ENCODE data around the gene VWF. TPM values are rescaled to one million over a fixed set of nuclear protein-coding genes. Genes with fewer than 3 reads are reported as not detected.

Gene VWF
- total and polyA plus RNA-seq, 2 experiments from 2014 or later: 0.42 to 0.56 TPM

DNA sequence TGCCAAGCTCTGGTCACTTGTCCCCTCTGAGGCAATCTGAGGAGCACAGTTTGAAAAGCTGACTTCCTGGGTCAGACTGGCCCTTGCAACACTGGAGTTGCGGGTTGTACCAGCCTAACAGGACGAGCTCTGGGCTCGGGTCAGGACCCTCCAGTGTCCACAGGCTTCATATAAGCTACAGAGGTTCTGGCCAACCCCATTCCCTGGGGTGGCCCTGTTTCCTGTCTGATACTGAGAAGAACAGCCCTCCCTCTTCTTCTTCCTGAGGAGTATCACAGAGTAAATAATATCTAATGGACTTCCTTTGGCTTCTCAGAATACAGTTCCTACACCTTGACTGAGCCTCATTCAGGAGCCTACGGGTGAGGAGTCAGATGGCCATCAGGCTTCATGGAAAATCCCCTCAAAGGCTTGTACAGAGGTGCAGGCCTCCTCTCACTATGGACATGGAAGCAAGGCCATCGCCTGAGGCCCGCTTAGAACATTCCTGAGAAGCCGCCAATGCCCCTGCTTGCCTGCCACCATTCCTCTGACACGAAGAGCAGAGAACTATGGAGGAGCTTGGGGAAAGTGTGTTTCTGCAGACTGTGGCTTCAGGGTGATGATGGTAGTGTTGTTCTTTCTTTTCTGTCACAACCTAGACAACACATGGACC lies 150.9 kb downstream of the VWF start:
- no peaks in the 10 kb centered on the region for H3K4me1 ChIP-seq (ENCODE audit: insufficient read depth)
- H4K20me1 ChIP-seq (replicated peaks; ENCODE audit: insufficient read depth): no peaks in the 10 kb centered on the region
- no peak overlapping the region for H3K4me3 Mint-ChIP-seq
- H3F3A ChIP-seq (replicated peaks; ENCODE audit: low read depth): no peaks in the 10 kb centered on the region
- TF ChIP-seq, protein P1, sequence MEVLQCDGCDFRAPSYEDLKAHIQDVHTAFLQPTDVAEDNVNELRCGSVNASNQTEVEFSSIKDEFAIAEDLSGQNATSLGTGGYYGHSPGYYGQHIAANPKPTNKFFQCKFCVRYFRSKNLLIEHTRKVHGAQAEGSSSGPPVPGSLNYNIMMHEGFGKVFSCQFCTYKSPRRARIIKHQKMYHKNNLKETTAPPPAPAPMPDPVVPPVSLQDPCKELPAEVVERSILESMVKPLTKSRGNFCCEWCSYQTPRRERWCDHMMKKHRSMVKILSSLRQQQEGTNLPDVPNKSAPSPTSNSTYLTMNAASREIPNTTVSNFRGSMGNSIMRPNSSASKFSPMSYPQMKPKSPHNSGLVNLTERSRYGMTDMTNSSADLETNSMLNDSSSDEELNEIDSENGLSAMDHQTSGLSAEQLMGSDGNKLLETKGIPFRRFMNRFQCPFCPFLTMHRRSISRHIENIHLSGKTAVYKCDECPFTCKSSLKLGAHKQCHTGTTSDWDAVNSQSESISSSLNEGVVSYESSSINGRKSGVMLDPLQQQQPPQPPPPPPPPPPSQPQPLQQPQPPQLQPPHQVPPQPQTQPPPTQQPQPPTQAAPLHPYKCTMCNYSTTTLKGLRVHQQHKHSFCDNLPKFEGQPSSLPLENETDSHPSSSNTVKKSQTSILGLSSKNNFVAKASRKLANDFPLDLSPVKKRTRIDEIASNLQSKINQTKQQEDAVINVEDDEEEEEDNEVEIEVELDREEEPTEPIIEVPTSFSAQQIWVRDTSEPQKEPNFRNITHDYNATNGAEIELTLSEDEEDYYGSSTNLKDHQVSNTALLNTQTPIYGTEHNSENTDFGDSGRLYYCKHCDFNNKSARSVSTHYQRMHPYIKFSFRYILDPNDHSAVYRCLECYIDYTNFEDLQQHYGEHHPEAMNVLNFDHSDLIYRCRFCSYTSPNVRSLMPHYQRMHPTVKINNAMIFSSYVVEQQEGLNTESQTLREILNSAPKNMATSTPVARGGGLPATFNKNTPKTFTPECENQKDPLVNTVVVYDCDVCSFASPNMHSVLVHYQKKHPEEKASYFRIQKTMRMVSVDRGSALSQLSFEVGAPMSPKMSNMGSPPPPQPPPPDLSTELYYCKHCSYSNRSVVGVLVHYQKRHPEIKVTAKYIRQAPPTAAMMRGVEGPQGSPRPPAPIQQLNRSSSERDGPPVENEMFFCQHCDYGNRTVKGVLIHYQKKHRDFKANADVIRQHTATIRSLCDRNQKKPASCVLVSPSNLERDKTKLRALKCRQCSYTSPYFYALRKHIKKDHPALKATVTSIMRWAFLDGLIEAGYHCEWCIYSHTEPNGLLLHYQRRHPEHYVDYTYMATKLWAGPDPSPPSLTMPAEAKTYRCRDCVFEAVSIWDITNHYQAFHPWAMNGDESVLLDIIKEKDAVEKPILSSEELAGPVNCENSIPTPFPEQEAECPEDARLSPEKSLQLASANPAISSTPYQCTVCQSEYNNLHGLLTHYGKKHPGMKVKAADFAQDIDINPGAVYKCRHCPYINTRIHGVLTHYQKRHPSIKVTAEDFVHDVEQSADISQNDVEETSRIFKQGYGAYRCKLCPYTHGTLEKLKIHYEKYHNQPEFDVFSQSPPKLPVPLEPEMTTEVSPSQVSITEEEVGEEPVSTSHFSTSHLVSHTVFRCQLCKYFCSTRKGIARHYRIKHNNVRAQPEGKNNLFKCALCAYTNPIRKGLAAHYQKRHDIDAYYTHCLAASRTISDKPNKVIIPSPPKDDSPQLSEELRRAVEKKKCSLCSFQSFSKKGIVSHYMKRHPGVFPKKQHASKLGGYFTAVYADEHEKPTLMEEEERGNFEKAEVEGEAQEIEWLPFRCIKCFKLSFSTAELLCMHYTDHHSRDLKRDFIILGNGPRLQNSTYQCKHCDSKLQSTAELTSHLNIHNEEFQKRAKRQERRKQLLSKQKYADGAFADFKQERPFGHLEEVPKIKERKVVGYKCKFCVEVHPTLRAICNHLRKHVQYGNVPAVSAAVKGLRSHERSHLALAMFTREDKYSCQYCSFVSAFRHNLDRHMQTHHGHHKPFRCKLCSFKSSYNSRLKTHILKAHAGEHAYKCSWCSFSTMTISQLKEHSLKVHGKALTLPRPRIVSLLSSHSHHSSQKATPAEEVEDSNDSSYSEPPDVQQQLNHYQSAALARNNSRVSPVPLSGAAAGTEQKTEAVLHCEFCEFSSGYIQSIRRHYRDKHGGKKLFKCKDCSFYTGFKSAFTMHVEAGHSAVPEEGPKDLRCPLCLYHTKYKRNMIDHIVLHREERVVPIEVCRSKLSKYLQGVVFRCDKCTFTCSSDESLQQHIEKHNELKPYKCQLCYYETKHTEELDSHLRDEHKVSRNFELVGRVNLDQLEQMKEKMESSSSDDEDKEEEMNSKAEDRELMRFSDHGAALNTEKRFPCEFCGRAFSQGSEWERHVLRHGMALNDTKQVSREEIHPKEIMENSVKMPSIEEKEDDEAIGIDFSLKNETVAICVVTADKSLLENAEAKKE (CRISPR knock-in tag; IDR thresholded peaks at IDR 0.05): no peak
- TF ChIP-seq CREB1 (CRISPR knock-in tag; IDR thresholded peaks at IDR 0.05; ENCODE audit: low read depth): no peak
- TF ChIP-seq POLR2AphosphoS5 (IDR thresholded peaks at IDR 0.05; ENCODE audit: low read depth): no peak
- TF ChIP-seq ZNF331 (CRISPR knock-in tag; IDR thresholded peaks at IDR 0.05; ENCODE audit: low read depth): no peak
- TF ChIP-seq, protein P2, sequence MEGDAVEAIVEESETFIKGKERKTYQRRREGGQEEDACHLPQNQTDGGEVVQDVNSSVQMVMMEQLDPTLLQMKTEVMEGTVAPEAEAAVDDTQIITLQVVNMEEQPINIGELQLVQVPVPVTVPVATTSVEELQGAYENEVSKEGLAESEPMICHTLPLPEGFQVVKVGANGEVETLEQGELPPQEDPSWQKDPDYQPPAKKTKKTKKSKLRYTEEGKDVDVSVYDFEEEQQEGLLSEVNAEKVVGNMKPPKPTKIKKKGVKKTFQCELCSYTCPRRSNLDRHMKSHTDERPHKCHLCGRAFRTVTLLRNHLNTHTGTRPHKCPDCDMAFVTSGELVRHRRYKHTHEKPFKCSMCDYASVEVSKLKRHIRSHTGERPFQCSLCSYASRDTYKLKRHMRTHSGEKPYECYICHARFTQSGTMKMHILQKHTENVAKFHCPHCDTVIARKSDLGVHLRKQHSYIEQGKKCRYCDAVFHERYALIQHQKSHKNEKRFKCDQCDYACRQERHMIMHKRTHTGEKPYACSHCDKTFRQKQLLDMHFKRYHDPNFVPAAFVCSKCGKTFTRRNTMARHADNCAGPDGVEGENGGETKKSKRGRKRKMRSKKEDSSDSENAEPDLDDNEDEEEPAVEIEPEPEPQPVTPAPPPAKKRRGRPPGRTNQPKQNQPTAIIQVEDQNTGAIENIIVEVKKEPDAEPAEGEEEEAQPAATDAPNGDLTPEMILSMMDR (conservative IDR thresholded peaks at IDR 0.05; ENCODE audit: low read depth in 2 of 2): no peak
- TF ChIP-seq EZH2 (IDR thresholded peaks at IDR 0.05; ENCODE audit: low read depth, unreplicated experiment): no peak
- no peak for TF ChIP-seq EZH2phosphoT487 (IDR thresholded peaks at IDR 0.05; ENCODE audit: unreplicated experiment)
- TF ChIP-seq STAT1 (IDR thresholded peaks at IDR 0.05; ENCODE audit: unreplicated experiment): no peak
- TF ChIP-seq JUNB (IDR thresholded peaks at IDR 0.05; ENCODE audit: unreplicated experiment): no peak
- TF ChIP-seq, protein P3, sequence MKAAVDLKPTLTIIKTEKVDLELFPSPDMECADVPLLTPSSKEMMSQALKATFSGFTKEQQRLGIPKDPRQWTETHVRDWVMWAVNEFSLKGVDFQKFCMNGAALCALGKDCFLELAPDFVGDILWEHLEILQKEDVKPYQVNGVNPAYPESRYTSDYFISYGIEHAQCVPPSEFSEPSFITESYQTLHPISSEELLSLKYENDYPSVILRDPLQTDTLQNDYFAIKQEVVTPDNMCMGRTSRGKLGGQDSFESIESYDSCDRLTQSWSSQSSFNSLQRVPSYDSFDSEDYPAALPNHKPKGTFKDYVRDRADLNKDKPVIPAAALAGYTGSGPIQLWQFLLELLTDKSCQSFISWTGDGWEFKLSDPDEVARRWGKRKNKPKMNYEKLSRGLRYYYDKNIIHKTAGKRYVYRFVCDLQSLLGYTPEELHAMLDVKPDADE (IDR thresholded peaks at IDR 0.05): no peak
- no peak for TF ChIP-seq NANOG (IDR thresholded peaks at IDR 0.05; ENCODE audit: borderline replicate concordance)
- TF ChIP-seq, protein P4, sequence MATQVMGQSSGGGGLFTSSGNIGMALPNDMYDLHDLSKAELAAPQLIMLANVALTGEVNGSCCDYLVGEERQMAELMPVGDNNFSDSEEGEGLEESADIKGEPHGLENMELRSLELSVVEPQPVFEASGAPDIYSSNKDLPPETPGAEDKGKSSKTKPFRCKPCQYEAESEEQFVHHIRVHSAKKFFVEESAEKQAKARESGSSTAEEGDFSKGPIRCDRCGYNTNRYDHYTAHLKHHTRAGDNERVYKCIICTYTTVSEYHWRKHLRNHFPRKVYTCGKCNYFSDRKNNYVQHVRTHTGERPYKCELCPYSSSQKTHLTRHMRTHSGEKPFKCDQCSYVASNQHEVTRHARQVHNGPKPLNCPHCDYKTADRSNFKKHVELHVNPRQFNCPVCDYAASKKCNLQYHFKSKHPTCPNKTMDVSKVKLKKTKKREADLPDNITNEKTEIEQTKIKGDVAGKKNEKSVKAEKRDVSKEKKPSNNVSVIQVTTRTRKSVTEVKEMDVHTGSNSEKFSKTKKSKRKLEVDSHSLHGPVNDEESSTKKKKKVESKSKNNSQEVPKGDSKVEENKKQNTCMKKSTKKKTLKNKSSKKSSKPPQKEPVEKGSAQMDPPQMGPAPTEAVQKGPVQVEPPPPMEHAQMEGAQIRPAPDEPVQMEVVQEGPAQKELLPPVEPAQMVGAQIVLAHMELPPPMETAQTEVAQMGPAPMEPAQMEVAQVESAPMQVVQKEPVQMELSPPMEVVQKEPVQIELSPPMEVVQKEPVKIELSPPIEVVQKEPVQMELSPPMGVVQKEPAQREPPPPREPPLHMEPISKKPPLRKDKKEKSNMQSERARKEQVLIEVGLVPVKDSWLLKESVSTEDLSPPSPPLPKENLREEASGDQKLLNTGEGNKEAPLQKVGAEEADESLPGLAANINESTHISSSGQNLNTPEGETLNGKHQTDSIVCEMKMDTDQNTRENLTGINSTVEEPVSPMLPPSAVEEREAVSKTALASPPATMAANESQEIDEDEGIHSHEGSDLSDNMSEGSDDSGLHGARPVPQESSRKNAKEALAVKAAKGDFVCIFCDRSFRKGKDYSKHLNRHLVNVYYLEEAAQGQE (IDR thresholded peaks at IDR 0.05; ENCODE audit: unreplicated experiment): no peak
- no peak for TF ChIP-seq ZNF114 (CRISPR knock-in tag; IDR thresholded peaks at IDR 0.05)
- DNase-seq (ENCODE audit: low spot score) (no peak), ATAC-seq (no peak)
- H3K9me2 ChIP-seq (ENCODE audit: insufficient read depth): no peaks in the 10 kb centered on the region
- H3K79me2 ChIP-seq (replicated peaks; ENCODE audit: insufficient read depth): no peaks in the 10 kb centered on the region
- H3K27me3 ChIP-seq (ENCODE audit: insufficient read depth): no peaks in the 10 kb centered on the region
- H3K36me3 Mint-ChIP-seq (ENCODE audit: low read depth): no peaks in the 10 kb centered on the region
- H3K4me2 ChIP-seq: no peak overlapping the region
- H3K27me3 Mint-ChIP-seq (ENCODE audit: insufficient read depth, low read depth, poor library complexity): peaks cover 8% of the 10 kb centered on the region
- no peaks in the 10 kb centered on the region for H3K4me1 Mint-ChIP-seq
- H3K4me3 ChIP-seq: no peak overlapping the region
- no peak overlapping the region for H3K27ac Mint-ChIP-seq
- H3K9me3 Mint-ChIP-seq: no peaks in the 10 kb centered on the region
- H2AFZ ChIP-seq: no peak overlapping the region
- H3K27ac ChIP-seq (ENCODE audit: low read depth): no peak overlapping the region
- H3K36me3 ChIP-seq (ENCODE audit: insufficient read depth): no peaks in the 10 kb centered on the region
